ENCODE measurements around the gene STON2. TPM values are rescaled to one million over a fixed set of nuclear protein-coding genes. Genes with fewer than 3 reads are reported as not detected.

Gene STON2
- total and polyA plus RNA-seq, 2 of the 8 experiments (the other 6 are each of a cell fraction or from before 2014, with no cell fraction given), result 8.9 to 50.0 TPM

- 0 out of 4 replicates have a peak overlapping the region, but pooled peaks of 1 of the 2 experiments have one; percentile 1 for H3K4me2 ChIP-seq (ENCODE audit: insufficient read depth in 1 of 2, low read depth in 2 of 2, low read length in 2 of 2)
- H2BK12ac ChIP-seq (ENCODE audit: low read depth, low read length), result no peak overlapping the region; the same call in 1 of the 2 replicates
- H3K14ac ChIP-seq (ENCODE audit: insufficient read length), result no peak overlapping the region
- 85% methylated on average over 7 of the region's 7 CpGs; no CpG with 5 or more reads in 1 of the 2 experiments for WGBS, 2 experiments (ENCODE audit: extremely low coverage in 1 of 2, insufficient coverage in 1 of 2, insufficient read length in 1 of 2, insufficient replicate concordance in 2 of 2, low coverage in 1 of 2, low lambda C conversion rate in 2 of 2, missing lambda C conversion rate in 1 of 2)
- no peak for TF ChIP-seq SP4 (IDR thresholded peaks at IDR 0.05; ENCODE audit: low read length)
- no peak for TF ChIP-seq RXRA (IDR thresholded peaks at IDR 0.05; ENCODE audit: insufficient read depth, low read depth, low read length)
- no peak for TF ChIP-seq POLR2A (IDR thresholded peaks at IDR 0.05; ENCODE audit: control extremely low read depth in 1 of 2, low read depth in 2 of 2, low read length in 2 of 2)
- no peak for TF ChIP-seq ZNF274 (IDR thresholded peaks at IDR 0.05; ENCODE audit: borderline replicate concordance, extremely low read depth, low read length)
- no peak for TF ChIP-seq CTCF (IDR thresholded peaks at IDR 0.05; ENCODE audit: control extremely low read depth in 1 of 3, insufficient read depth in 1 of 3, low read depth in 1 of 3, low read length in 3 of 3)
- TF ChIP-seq E2F6 (IDR thresholded peaks at IDR 0.05), result no peak
- no peak for TF ChIP-seq KDM4A (IDR thresholded peaks at IDR 0.05; ENCODE audit: low read depth, low read length, severe bottlenecking)
- TF ChIP-seq MAX (IDR thresholded peaks at IDR 0.05), result no peak
- no peak overlapping the region for H3K4ac ChIP-seq (replicated peaks; ENCODE audit: insufficient read length, low read depth, low read length)
- H3K18ac ChIP-seq (ENCODE audit: extremely low read depth, low read length), result peak overlapping the region; percentile 52; the same call in 1 of the 2 replicates
- no peaks in the 10 kb centered on the region for H3K23me2 ChIP-seq (ENCODE audit: low read depth, low read length)
- no peaks in the 10 kb centered on the region for H3K9me3 ChIP-seq (ENCODE audit: insufficient read depth in 2 of 2, low read depth in 1 of 2, low read length in 1 of 2)
- H4K91ac ChIP-seq (replicated peaks; ENCODE audit: insufficient read length, low read length), result no peak overlapping the region
- POLR2A ChIA-PET (ENCODE audit: partially characterized antibody), result interaction anchor here (0.8 kb wide), 1 partner anchor 165 kb away, joined by 3 read pairs; the partner anchor contains the start of gene GTF2A1
- H3K79me2 ChIP-seq (ENCODE audit: control insufficient read depth in 1 of 2, insufficient read depth in 2 of 2, low read length in 2 of 2), result no peaks in the 10 kb centered on the region
- 0 out of 2 replicates have a peak overlapping the region, but pooled peaks have one; percentile 44 for H2BK5ac ChIP-seq (ENCODE audit: low read depth, low read length)
- H2AFZ ChIP-seq (ENCODE audit: low read length), result no peak overlapping the region
- H3K36me3 ChIP-seq (ENCODE audit: control insufficient read depth in 2 of 4, insufficient read depth in 4 of 4, low read length in 3 of 4), result peaks cover 0 to 4% (median 0%) of the 10 kb centered on the region in 4 experiments; a peak in 1 of 8 replicates
- no peak overlapping the region for H3K23ac ChIP-seq (ENCODE audit: insufficient read length)
- peaks cover 0 to 9% (median 2%) of the 10 kb centered on the region in 4 experiments; a peak in 3 of 7 replicates for H3K4me1 ChIP-seq (replicated peaks in 1 of 4; ENCODE audit: control insufficient read depth in 3 of 4, insufficient read depth in 4 of 4, low read length in 3 of 4)
- H3K9ac ChIP-seq (replicated peaks in 1 of 4; ENCODE audit: extremely low read depth in 1 of 4, low read depth in 3 of 4, low read length in 3 of 4), result no peak overlapping the region
- H3K27me3 ChIP-seq (replicated peaks in 1 of 4; ENCODE audit: control insufficient read depth in 3 of 4, extremely low read depth in 1 of 4, insufficient read depth in 3 of 4, low read length in 3 of 4), result no peaks in the 10 kb centered on the region
- H3K79me1 ChIP-seq (ENCODE audit: low read depth, low read length), result no peaks in the 10 kb centered on the region
- no peak overlapping the region for H2BK15ac ChIP-seq (ENCODE audit: low read length)
- DNase-seq (ENCODE audit: low read depth in 1 of 2, low spot score in 2 of 2), result no peak
- H3K56ac ChIP-seq (replicated peaks; ENCODE audit: insufficient read length, low read depth, low read length), result no peak overlapping the region
- no peak overlapping the region for H4K8ac ChIP-seq (ENCODE audit: extremely low read depth, insufficient read depth, low read length)
- FAIRE-seq, result no peak
- H2AK5ac ChIP-seq (ENCODE audit: low read depth, low read length), result no peak overlapping the region
- no peak overlapping the region for H4K5ac ChIP-seq (ENCODE audit: insufficient read length, low read depth, low read length)
- H4K20me1 ChIP-seq (replicated peaks in 1 of 2; ENCODE audit: control insufficient read depth in 1 of 2, insufficient read depth in 2 of 2, low read length in 2 of 2), result no peaks in the 10 kb centered on the region
- H2BK120ac ChIP-seq (replicated peaks; ENCODE audit: low read depth, low read length), result no peak overlapping the region
- H3K4me3 ChIP-seq (ENCODE audit: extremely low read depth in 1 of 4, insufficient read depth in 2 of 4, low read depth in 3 of 4, low read length in 4 of 4), result no peak overlapping the region
- CTCF ChIA-PET (ENCODE audit: partially characterized antibody), result interaction anchor here (0.8 to 1.6 kb wide), 4 partner anchors 33 to 116 kb away, joined by 3 to 4 read pairs (median 4); no protein-coding TSS in a partner anchor
- no peak overlapping the region for H3K27ac ChIP-seq (ENCODE audit: low read depth, low read length)
- H2BK20ac ChIP-seq (ENCODE audit: low read length), result no peak overlapping the region
Measured at GRCh38 chr14:81385886-81386285, 14.2 kb downstream of the STON2 start.

Measured in H1 (cell line).